ENCODE results near the gene AK4. TPM values are rescaled to one million over a fixed set of nuclear protein-coding genes. Genes with fewer than 3 reads are reported as not detected.

Gene AK4
- total and polyA plus RNA-seq, 10 donors, result 0.46 to 15.1 (median 4.3) TPM

DNA sequence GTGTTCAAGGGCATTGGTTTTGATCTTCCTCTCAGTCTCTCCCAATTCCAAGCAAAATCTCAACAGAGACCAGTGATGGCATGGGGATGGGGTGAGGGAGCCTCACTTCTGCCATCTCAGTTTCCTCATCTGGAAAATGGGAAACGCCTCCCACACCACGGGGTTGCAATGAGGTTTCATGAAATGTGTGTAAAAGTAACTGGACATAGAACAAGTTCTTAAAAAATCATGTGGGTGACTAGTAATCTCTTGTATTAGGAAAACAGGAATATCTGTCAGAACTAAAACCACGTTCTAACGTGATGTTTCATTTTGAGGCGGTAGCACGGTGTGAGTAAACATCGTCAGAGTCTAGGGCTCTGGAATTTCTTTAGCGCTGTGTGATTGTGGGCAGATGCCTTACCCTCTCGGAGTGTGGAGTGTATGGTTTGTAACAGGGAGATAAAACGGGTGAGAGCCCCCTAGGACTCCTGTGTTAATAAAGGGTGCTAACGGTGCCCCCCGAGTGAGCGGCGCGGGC lies 105.9 kb downstream of the AK4 start:
- peaks cover 5 to 23% (median 20%) of the 10 kb centered on the region in 6 donors for H3K4me1 ChIP-seq
- 1 to 5% (median 3%) methylated on average over 11 to 15 of the region's 15 CpGs for WGBS, 5 donors
- DNase-seq, result no peak
- peak overlapping the region in 6 of 8 donors; percentile 39 to 76 (median 70) for H3K27ac ChIP-seq
- H3K9me3 ChIP-seq, result no peaks in the 10 kb centered on the region
- H3K4me3 ChIP-seq, result peak overlapping the region; percentile 36 to 86 (median 75)
- TF ChIP-seq POLR2A (IDR thresholded peaks at IDR 0.05) (no peak), POLR2AphosphoS5 (IDR thresholded peaks at IDR 0.05) (no peak)
- TF ChIP-seq, protein P1, sequence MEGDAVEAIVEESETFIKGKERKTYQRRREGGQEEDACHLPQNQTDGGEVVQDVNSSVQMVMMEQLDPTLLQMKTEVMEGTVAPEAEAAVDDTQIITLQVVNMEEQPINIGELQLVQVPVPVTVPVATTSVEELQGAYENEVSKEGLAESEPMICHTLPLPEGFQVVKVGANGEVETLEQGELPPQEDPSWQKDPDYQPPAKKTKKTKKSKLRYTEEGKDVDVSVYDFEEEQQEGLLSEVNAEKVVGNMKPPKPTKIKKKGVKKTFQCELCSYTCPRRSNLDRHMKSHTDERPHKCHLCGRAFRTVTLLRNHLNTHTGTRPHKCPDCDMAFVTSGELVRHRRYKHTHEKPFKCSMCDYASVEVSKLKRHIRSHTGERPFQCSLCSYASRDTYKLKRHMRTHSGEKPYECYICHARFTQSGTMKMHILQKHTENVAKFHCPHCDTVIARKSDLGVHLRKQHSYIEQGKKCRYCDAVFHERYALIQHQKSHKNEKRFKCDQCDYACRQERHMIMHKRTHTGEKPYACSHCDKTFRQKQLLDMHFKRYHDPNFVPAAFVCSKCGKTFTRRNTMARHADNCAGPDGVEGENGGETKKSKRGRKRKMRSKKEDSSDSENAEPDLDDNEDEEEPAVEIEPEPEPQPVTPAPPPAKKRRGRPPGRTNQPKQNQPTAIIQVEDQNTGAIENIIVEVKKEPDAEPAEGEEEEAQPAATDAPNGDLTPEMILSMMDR (IDR thresholded peaks at IDR 0.05 in 8 of 11, conservative IDR thresholded peaks at IDR 0.05 in 3 of 11), result no peak
- intact Hi-C loops (cut with DNase I; ENCODE audit: low total_unique reads), result loop anchor here (10.0 kb wide), 1 partner anchor 171 kb away; the partner anchor contains the start of genes LEPR and LEPROT
- peaks cover 0 to 22% (median 0%) of the 10 kb centered on the region in 7 donors for H3K27me3 ChIP-seq (replicated peaks in 1 of 7)
- H3K36me3 ChIP-seq, result no peaks in the 10 kb centered on the region

DNA sequence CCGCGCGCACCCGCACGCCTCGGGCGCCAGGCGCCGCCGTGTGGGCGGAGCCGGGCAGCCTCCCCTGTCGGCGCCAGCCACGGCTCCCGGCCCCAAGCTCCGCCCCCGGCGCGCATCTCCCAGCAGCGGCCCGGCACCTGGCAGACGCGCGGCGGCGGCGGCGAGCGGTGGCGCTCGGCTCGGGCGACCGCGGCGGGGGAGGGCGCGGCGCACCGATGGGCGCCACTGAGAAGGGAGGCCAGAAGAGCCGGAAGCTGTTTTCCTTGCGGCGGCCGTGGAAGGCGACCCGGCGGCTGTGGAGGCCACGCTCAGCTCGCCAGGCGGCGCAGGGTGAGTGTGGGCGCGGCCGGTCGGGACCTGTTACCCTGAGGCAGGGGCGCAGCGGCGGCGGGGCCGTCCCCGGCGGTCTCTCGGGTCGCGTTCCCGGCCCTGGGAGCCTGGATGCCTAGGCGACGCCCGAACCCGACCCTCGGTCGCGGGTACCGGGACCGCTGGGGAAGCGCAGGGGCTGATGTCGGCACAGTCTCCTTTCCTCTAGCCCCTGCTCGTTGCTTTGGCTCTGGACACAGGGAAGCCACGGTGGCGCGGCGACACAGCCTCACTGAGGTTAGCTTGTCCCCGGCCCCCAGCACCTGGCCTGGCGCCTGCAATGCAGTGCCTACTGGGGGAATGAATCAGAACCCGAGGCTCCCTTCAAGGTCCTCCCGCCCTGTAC lies 106.5 kb downstream of the AK4 start:
- Histone ChIP-seq H3K27me3 (replicated peaks in 1 of 7) (peaks cover 0 to 22% (median 0%) of the 10 kb centered on the region in 7 donors), H3K4me1 (peaks cover 5 to 23% (median 20%) of the 10 kb centered on the region in 6 donors), H3K9me3 (no peaks in the 10 kb centered on the region), H3K4me3 (peak overlapping the region; percentile 72 to 86 (median 78)), H3K27ac (peak overlapping the region in 7 of 8 donors; percentile 38 to 76 (median 68)), H3K36me3 (no peaks in the 10 kb centered on the region)
- DNase-seq, result peak; percentile 95
- 0 to 1% (median 0%) methylated on average over 2 to 88 of the region's 88 CpGs for WGBS, 5 donors
- intact Hi-C loops (cut with DNase I; ENCODE audit: low total_unique reads), result loop anchor here (10.0 kb wide), 1 partner anchor 170 kb away; the partner anchor contains the start of genes LEPR and LEPROT
- TF ChIP-seq POLR2A (IDR thresholded peaks at IDR 0.05) (no peak), POLR2AphosphoS5 (IDR thresholded peaks at IDR 0.05) (peak; percentile 50 to 68 (median 54))
- TF ChIP-seq, protein P1 (IDR thresholded peaks at IDR 0.05 in 8 of 11, conservative IDR thresholded peaks at IDR 0.05 in 3 of 11), result peak in 3 of 11 experiments; percentile 11 to 24 (median 22)

DNA sequence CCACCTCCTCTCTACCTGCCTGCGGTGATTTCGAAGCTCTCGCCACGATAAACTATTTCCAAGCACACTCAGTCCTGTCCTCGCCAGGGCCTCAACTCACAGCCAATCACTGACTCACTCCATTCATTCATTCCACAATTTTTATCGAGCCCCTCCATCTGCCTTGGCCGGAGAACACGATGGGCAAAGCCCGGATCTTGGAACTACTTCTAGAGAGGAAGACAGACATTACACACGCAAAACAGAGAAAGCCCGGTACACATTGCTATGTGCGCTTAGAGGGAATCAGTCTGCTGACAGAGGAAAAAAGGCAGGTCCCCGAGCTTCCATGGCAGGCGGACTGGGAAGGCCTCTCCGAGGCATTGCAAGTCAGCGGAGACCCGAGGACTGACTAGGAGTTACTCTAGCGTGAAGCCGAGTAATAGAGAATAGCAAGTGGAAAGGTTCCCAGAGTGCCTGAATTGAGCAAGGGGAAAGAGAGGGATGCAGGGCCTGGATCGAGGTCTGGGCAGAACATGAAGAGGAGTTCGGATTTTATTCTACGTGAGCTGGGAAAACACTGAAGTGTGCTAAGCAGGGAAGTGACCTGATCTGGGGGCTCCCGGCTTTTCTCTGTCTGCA lies 107.1 kb downstream of the AK4 start:
- peak overlapping the region in 6 of 8 donors; percentile 49 to 76 (median 70) for H3K27ac ChIP-seq
- peak overlapping the region; percentile 72 to 86 (median 78) for H3K4me3 ChIP-seq
- no peaks in the 10 kb centered on the region for H3K9me3 ChIP-seq
- no peaks in the 10 kb centered on the region for H3K36me3 ChIP-seq
- H3K27me3 ChIP-seq (replicated peaks in 1 of 7), result peaks cover 0 to 22% (median 0%) of the 10 kb centered on the region in 7 donors
- DNase-seq, result no peak
- intact Hi-C loops (cut with DNase I; ENCODE audit: low total_unique reads), result loop anchor here (10.0 kb wide), 1 partner anchor 170 kb away; the partner anchor contains the start of genes LEPR and LEPROT
- peaks cover 5 to 23% (median 20%) of the 10 kb centered on the region in 6 donors for H3K4me1 ChIP-seq
- TF ChIP-seq, protein P1 (IDR thresholded peaks at IDR 0.05 in 8 of 11, conservative IDR thresholded peaks at IDR 0.05 in 3 of 11), result no peak
- TF ChIP-seq POLR2AphosphoS5 (IDR thresholded peaks at IDR 0.05), result no peak
- no peak for TF ChIP-seq POLR2A (IDR thresholded peaks at IDR 0.05)
- WGBS, 5 donors, result 19 to 24% (median 19%) methylated on average over 23 of the region's 23 CpGs

Measured in spleen (tissue), 11 donors.